ENCODE data around the gene TNFRSF8. TPM values are rescaled to one million over a fixed set of nuclear protein-coding genes. Genes with fewer than 3 reads are reported as not detected.
A peak's percentile ranks its signal among the peaks of the same experiment; 100 is the strongest.

TNFRSF8 gene
- total and polyA plus RNA-seq, 7 experiments from 2014 or later: 0.56 to 29.3 (median 4.0) TPM; not detected in 4

DNA sequence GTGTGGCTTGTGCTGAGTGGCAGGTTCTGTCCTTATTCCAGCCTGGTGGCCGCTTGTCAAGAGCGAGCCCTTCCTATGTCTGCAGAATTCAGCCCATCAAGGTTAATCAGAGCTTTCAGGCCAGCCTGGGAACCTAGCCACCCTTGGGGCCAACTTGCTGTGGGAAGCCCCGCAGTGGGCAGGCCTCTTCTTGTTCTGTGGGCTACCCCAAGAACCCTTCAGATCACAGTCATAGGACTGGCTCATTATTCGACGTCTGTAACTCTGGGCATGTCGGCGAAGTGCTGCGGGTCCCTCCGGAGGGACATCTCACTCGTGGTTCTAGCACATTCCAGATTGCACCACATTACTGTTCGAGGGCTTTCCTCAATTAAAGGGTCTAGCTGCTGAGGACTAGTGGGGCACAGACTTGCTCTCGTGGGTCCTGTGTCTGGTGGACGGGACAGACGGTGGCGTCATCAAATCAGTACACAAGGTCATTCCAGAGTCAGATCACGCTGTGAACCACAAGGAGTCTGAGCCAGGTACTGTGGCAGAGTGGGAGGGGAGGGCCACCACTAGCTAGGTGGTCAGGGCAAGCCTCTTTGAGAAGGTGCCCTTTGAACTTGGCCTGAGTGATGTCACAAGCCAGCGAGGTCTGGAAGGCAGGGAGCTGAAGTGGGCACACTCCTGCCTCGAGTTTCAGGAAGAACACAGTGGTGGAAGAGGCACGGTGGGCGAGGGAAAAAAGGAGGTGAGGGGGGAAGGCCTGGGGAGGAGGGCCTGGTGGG, 83.4 kb downstream of the TNFRSF8 start:
- peaks cover 60 to 85% (median 81%) of the 10 kb centered on the region in 7 donors for H3K4me1 Mint-ChIP-seq
- H3K4me3 Mint-ChIP-seq: peak overlapping the region in 8 of 10 donors; percentile 0 to 76 (median 49)
- no peaks in the 10 kb centered on the region for H3K27me3 Mint-ChIP-seq
- H3K27ac Mint-ChIP-seq: peak overlapping the region; percentile 75 to 99 (median 92)
- peaks cover 0 to 26% (median 0%) of the 10 kb centered on the region in 5 donors for H3K36me3 Mint-ChIP-seq
- H3K27ac ChIP-seq (ENCODE audit: low read depth, low read length): no peak overlapping the region
- H3K9me3 Mint-ChIP-seq: peaks cover 0 to 11% (median 2%) of the 10 kb centered on the region in 11 donors
- H3K36me3 ChIP-seq (ENCODE audit: control insufficient read depth in 2 of 3, insufficient read depth in 3 of 3, low read length in 3 of 3): no peaks in the 10 kb centered on the region
- no peaks in the 10 kb centered on the region for H3K27me3 ChIP-seq (ENCODE audit: control insufficient read depth in 2 of 2, insufficient read depth in 2 of 2, low read length in 2 of 2)
- intact Hi-C loops (cut with micrococcal nuclease): loop anchor here in 1 of 2 donors (2.0 kb wide), 1 partner anchor 14 kb away; no protein-coding TSS in a partner anchor
- peaks cover 59 to 72% of the 10 kb centered on the region in 2 donors for H3K4me1 ChIP-seq (ENCODE audit: control insufficient read depth in 2 of 2, insufficient read depth in 2 of 2, low read length in 2 of 2)
- no peak overlapping the region for H3K4me3 ChIP-seq (ENCODE audit: low read length)
- ATAC-seq (no peak), DNase-seq (no peak)
- POLR2A ChIA-PET: interaction anchor here (1.0 to 7.9 kb wide), 6 partner anchors 9 to 30 kb away, joined by 4 to 125 read pairs (median 8); partner anchors contain the start of gene TNFRSF1B
- CTCF ChIA-PET: interaction anchor here (1.3 to 6.0 kb wide), 4 partner anchors 21 to 64 kb away, joined by 4 to 45 read pairs (median 4); no protein-coding TSS in a partner anchor
- no peaks in the 10 kb centered on the region for H3K9me3 ChIP-seq (ENCODE audit: control insufficient read depth in 2 of 3, low read length in 3 of 3)

GRCh38 chr1:12147201-12147701, 84.1 kb downstream of the TNFRSF8 start:
- H3K9me3 Mint-ChIP-seq: peaks cover 0 to 11% (median 2%) of the 10 kb centered on the region in 11 donors
- peak overlapping the region in 6 of 10 donors; percentile 44 to 76 (median 54) for H3K4me3 Mint-ChIP-seq
- Histone ChIP-seq H3K27me3 (ENCODE audit: control insufficient read depth in 2 of 2, insufficient read depth in 2 of 2, low read length in 2 of 2) (no peaks in the 10 kb centered on the region), H3K9me3 (ENCODE audit: control insufficient read depth in 2 of 3, low read length in 3 of 3) (no peaks in the 10 kb centered on the region), H3K4me1 (ENCODE audit: control insufficient read depth in 2 of 2, insufficient read depth in 2 of 2, low read length in 2 of 2) (peaks cover 66 to 79% of the 10 kb centered on the region in 2 donors), H3K36me3 (ENCODE audit: control insufficient read depth in 2 of 3, insufficient read depth in 3 of 3, low read length in 3 of 3) (no peaks in the 10 kb centered on the region), H3K27ac (ENCODE audit: low read depth, low read length) (peak overlapping the region; percentile 15), H3K4me3 (ENCODE audit: low read length) (no peak overlapping the region)
- H3K4me1 Mint-ChIP-seq: peaks cover 64 to 92% (median 85%) of the 10 kb centered on the region in 7 donors
- H3K36me3 Mint-ChIP-seq: peaks cover 0 to 30% (median 0%) of the 10 kb centered on the region in 5 donors
- POLR2A ChIA-PET: interaction anchor here (0.6 to 7.9 kb wide), 6 partner anchors 10 to 56 kb away, joined by 3 to 125 read pairs (median 6); no protein-coding TSS in a partner anchor
- CTCF ChIA-PET: interaction anchor here (1.3 to 6.0 kb wide), 3 partner anchors 22 to 63 kb away, joined by 4 to 45 read pairs (median 5); no protein-coding TSS in a partner anchor
- no peaks in the 10 kb centered on the region for H3K27me3 Mint-ChIP-seq
- DNase-seq (no peak), ATAC-seq (no peak)
- intact Hi-C loops (cut with micrococcal nuclease): loop anchor here in 1 of 2 donors (2.0 kb wide), 1 partner anchor 14 kb away; no protein-coding TSS in a partner anchor
- H3K27ac Mint-ChIP-seq: peak overlapping the region; percentile 75 to 99 (median 92)

GRCh38 chr1:12148160-12148957, 85.3 kb downstream of the TNFRSF8 start:
- DNase-seq: no peak
- H3K4me1 Mint-ChIP-seq: peaks cover 74 to 95% (median 88%) of the 10 kb centered on the region in 7 donors
- H3K4me3 Mint-ChIP-seq: peak overlapping the region in 9 of 10 donors; percentile 12 to 80 (median 55)
- no peak for ATAC-seq
- peaks cover 0 to 11% (median 2%) of the 10 kb centered on the region in 11 donors for H3K9me3 Mint-ChIP-seq
- POLR2A ChIA-PET: interaction anchor here (0.6 to 7.9 kb wide), 12 partner anchors 9 to 63 kb away, joined by 3 to 125 read pairs (median 6); no protein-coding TSS in a partner anchor
- no peaks in the 10 kb centered on the region for H3K9me3 ChIP-seq (ENCODE audit: control insufficient read depth in 2 of 3, low read length in 3 of 3)
- intact Hi-C loops (cut with micrococcal nuclease): no loop called here
- H3K36me3 ChIP-seq (ENCODE audit: control insufficient read depth in 2 of 3, insufficient read depth in 3 of 3, low read length in 3 of 3): no peaks in the 10 kb centered on the region
- peaks cover 0 to 29% (median 0%) of the 10 kb centered on the region in 5 donors for H3K36me3 Mint-ChIP-seq
- CTCF ChIA-PET: interaction anchor here (0.5 to 6.0 kb wide), 6 partner anchors 11 to 62 kb away, joined by 3 to 45 read pairs (median 5); no protein-coding TSS in a partner anchor
- H3K27me3 Mint-ChIP-seq: no peaks in the 10 kb centered on the region
- H3K27ac ChIP-seq (ENCODE audit: low read depth, low read length): peak overlapping the region; percentile 36
- H3K27ac Mint-ChIP-seq: peak overlapping the region; percentile 82 to 99 (median 96)
- H3K4me1 ChIP-seq (ENCODE audit: control insufficient read depth in 2 of 2, insufficient read depth in 2 of 2, low read length in 2 of 2): peaks cover 74 to 84% of the 10 kb centered on the region in 2 donors
- no peaks in the 10 kb centered on the region for H3K27me3 ChIP-seq (ENCODE audit: control insufficient read depth in 2 of 2, insufficient read depth in 2 of 2, low read length in 2 of 2)
- no peak overlapping the region for H3K4me3 ChIP-seq (ENCODE audit: low read length)

- Mint-ChIP-seq H3K4me3 (peak overlapping the region; percentile 7 to 80 (median 58)), H3K36me3 (peaks cover 0 to 23% (median 0%) of the 10 kb centered on the region in 5 donors), H3K9me3 (peaks cover 0 to 11% (median 2%) of the 10 kb centered on the region in 11 donors), H3K27ac (peak overlapping the region; percentile 82 to 99 (median 96)), H3K4me1 (peaks cover 69 to 90% (median 84%) of the 10 kb centered on the region in 7 donors), H3K27me3 (no peaks in the 10 kb centered on the region)
- H3K4me3 ChIP-seq (ENCODE audit: low read length): no peak overlapping the region
- H3K9me3 ChIP-seq (ENCODE audit: control insufficient read depth in 2 of 3, low read length in 3 of 3): no peaks in the 10 kb centered on the region
- no peak for DNase-seq
- peak overlapping the region; percentile 36 for H3K27ac ChIP-seq (ENCODE audit: low read depth, low read length)
- H3K27me3 ChIP-seq (ENCODE audit: control insufficient read depth in 2 of 2, insufficient read depth in 2 of 2, low read length in 2 of 2): no peaks in the 10 kb centered on the region
- no peak for ATAC-seq
- H3K36me3 ChIP-seq (ENCODE audit: control insufficient read depth in 2 of 3, insufficient read depth in 3 of 3, low read length in 3 of 3): no peaks in the 10 kb centered on the region
- ChIA-PET POLR2A (interaction anchor here (0.6 to 7.9 kb wide), 12 partner anchors 9 to 241 kb away, joined by 3 to 125 read pairs (median 11); no protein-coding TSS in a partner anchor), CTCF (interaction anchor here (0.5 to 6.0 kb wide), 6 partner anchors 11 to 61 kb away, joined by 3 to 45 read pairs (median 6); no protein-coding TSS in a partner anchor)
- peaks cover 71 to 80% of the 10 kb centered on the region in 2 donors for H3K4me1 ChIP-seq (ENCODE audit: control insufficient read depth in 2 of 2, insufficient read depth in 2 of 2, low read length in 2 of 2)
- intact Hi-C loops (cut with micrococcal nuclease): no loop called here
Observed at GRCh38 chr1:12148958-12149790, 86.1 kb downstream of the TNFRSF8 start.

GRCh38 chr1:12149791-12150175, 86.7 kb downstream of the TNFRSF8 start:
- ATAC-seq (no peak), DNase-seq (no peak)
- Histone ChIP-seq H3K4me3 (ENCODE audit: low read length) (peak overlapping the region; percentile 24), H3K27ac (ENCODE audit: low read depth, low read length) (peak overlapping the region; percentile 74), H3K36me3 (ENCODE audit: control insufficient read depth in 2 of 3, insufficient read depth in 3 of 3, low read length in 3 of 3) (no peaks in the 10 kb centered on the region), H3K9me3 (ENCODE audit: control insufficient read depth in 2 of 3, low read length in 3 of 3) (no peaks in the 10 kb centered on the region), H3K4me1 (ENCODE audit: control insufficient read depth in 2 of 2, insufficient read depth in 2 of 2, low read length in 2 of 2) (peaks cover 70 to 78% of the 10 kb centered on the region in 2 donors), H3K27me3 (ENCODE audit: control insufficient read depth in 2 of 2, insufficient read depth in 2 of 2, low read length in 2 of 2) (no peaks in the 10 kb centered on the region)
- Mint-ChIP-seq H3K9me3 (peaks cover 0 to 11% (median 2%) of the 10 kb centered on the region in 11 donors), H3K36me3 (peaks cover 0 to 23% (median 0%) of the 10 kb centered on the region in 5 donors), H3K4me3 (peak overlapping the region in 9 of 10 donors; percentile 47 to 94 (median 73)), H3K4me1 (peaks cover 68 to 88% (median 82%) of the 10 kb centered on the region in 7 donors), H3K27ac (peak overlapping the region; percentile 92 to 99 (median 97)), H3K27me3 (no peaks in the 10 kb centered on the region)
- ChIA-PET POLR2A (interaction anchor here (0.8 to 7.9 kb wide), 15 partner anchors 10 to 242 kb away, joined by 3 to 125 read pairs (median 6); no protein-coding TSS in a partner anchor), CTCF (interaction anchor here (0.9 to 6.0 kb wide), 6 partner anchors 10 to 61 kb away, joined by 3 to 45 read pairs (median 6); no protein-coding TSS in a partner anchor)
- intact Hi-C loops (cut with micrococcal nuclease): loop anchor here (1.0 to 10.0 kb wide), 6 partner anchors 9 to 285 kb away; partner anchors contain the start of gene TNFRSF1B (in 1 of the 2)

Measured in naive thymus-derived CD4-positive, alpha-beta T cell (primary cell).